NCI-H1105 treated with DMSO at 0.1 percent for 48 hours (cell line): ENCODE results near the gene ZBTB1.
"Not testable (repeated sequence)": the region's sequence is repeated elsewhere in the genome, so short reads cannot be mapped to it uniquely, and the experiment has no call there.

Source experiments
- DNase-seq: peaks from one replicate; lab custom pipeline; 2025; lab: John Stamatoyannopoulos, UW

Gene ZBTB1

DNA sequence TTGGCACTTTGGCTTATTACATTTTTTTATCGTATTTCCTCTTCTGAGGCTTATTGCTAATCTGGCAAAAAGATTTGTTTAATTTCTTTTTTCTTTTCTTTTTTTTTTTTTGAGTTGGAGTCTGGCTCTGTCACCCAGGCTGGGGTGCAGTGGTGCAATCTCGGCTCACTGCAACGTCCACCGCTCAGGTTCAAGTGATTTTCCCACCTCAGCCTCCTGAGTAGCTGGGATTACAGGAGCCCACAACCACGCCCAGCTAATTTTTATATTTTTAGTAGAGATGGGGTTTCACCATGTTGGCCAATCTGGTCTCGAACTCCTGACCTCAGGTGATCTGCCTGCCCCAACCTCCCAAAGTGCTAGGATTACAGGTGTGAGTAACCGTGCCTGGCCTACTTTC is 65.1 kb downstream of the ZBTB1 start:
- DNase-seq, result not testable (repeated sequence)

DNA sequence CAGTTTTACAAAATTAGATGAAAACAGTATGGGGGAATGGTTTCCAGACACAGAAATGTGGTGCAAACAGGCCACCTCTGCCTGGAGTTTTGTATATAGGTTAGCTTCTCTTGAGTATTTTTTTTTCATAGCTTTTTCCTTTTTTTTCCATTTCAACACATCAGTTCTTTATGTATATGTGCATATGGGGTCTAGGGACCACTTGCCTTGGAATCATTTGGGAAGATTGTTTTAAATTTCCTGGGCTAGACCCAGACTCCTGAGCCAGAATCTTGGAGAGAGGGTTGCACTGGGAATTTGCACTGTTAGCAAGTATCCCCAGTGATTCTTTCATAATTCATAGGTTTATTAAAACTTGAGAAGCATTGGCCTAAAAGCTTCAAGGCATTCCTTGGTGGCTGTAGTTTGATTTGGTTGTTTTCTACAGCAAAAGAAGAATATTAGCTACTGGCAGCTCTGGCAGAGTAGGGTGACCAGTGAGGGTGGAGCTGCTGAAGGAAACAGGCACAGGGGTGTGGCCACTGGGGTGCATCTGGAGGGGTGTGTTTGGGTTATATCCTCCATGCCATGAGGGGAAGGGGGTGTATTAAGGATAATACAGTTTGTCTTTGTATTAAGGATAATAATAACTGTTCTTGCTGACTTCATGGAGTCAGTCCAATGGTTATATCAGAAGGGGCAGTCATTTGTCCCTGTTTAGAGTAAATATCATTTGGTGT is 68.0 kb downstream of the ZBTB1 start:
- no peak for DNase-seq

DNA sequence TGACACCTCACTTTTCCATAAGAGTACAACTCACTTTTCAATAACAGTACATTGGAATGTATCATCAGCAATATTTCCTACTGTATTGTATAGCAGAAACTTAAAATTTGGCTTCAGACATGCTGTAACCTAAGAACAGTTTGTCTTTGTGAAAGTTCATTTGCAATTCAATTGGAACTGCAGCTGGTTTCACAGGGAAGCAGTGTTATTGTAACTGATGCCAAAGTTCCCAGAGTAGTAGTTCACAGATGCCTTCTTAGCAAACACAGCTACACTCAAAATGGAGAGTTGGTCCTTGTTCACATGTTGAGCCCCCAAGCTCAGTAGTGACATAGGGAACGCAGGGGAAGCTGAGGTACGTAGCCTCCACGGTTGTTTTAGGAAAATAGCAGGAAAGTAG is 68.5 kb downstream of the ZBTB1 start:
- DNase-seq, result no peak
